IMR-90 (cell line): Measurements from ENCODE around the gene GHR. TPM values are rescaled to one million over a fixed set of nuclear protein-coding genes. Genes with fewer than 3 reads are reported as not detected.

Experiments
- ATAC-seq: fragments of 200-7000 bp; cut with Tn5 transposase; 2 replicates; pipeline ENCODE4 v1.9.1; 2020; ENCODE audit warnings: low read depth, mild to moderate bottlenecking, moderate library complexity
- BruUV-seq: library from RNA; stranded (reverse); fragments of 400-500 nt; replicated peaks from 2 replicates; lab custom pipeline; 2021; lab: Mats Ljungman, UMichigan
- CTCF ChIA-PET: fragments of 300-600 bp; formaldehyde crosslinking; extraction: SDS; loops from one replicate; lab custom pipeline; 2021; ENCODE audit warnings: antibody characterized with exemption; lab: Yijun Ruan, JAX
- POLR2A ChIA-PET: fragments of 300-600 bp; sonication (Branson Sonifier 250); formaldehyde crosslinking; loops from one replicate; lab custom pipeline; 2022; ENCODE audit warnings: antibody characterized with exemption; ENCODE audit not compliant: unreplicated experiment; lab: Charles Lee
- DNase-seq: peaks from one replicate; pipeline ENCODE4 v3.0.0; 2013
- H2AFZ ChIP-seq: replicated peaks from 2 replicates; pipeline ENCODE3; 2013; ENCODE audit warnings: low read length, mild to moderate bottlenecking; ENCODE audit not compliant: poor library complexity
- H2AK5ac ChIP-seq: 2 replicates; pipeline ENCODE4 v1.6.1; 2013; ENCODE audit warnings: low read depth, low read length, inconsistent platforms
- H2AK9ac ChIP-seq: replicated peaks from 2 replicates; pipeline ENCODE3; 2013; ENCODE audit warnings: mild to moderate bottlenecking, low read depth, low read length, moderate library complexity; ENCODE audit not compliant: poor library complexity
- H2BK120ac ChIP-seq: 2 replicates; pipeline ENCODE4 v1.6.1; 2013; ENCODE audit warnings: low read depth, low read length, inconsistent platforms
- H2BK15ac ChIP-seq: 3 replicates; pipeline ENCODE4 v1.6.1; 2013; ENCODE audit warnings: low read depth, low read length, inconsistent platforms
- H2BK20ac ChIP-seq: 2 replicates; pipeline ENCODE4 v1.6.1; 2013; ENCODE audit warnings: low read depth, mild to moderate bottlenecking, inconsistent platforms, low read length, moderate library complexity
- H2BK5ac ChIP-seq: 2 replicates; pipeline ENCODE4 v1.6.1; 2013; ENCODE audit warnings: mild to moderate bottlenecking, low read depth, low read length, inconsistent platforms; ENCODE audit not compliant: poor library complexity, severe bottlenecking
- H3K14ac ChIP-seq: replicated peaks from 2 replicates; pipeline ENCODE4 v1.6.1; 2013; ENCODE audit warnings: low read depth, low read length, inconsistent platforms
- H3K18ac ChIP-seq: 2 replicates; pipeline ENCODE4 v1.6.1; 2013; ENCODE audit warnings: low read depth, low read length, control low read depth
- H3K23ac ChIP-seq: 2 replicates; pipeline ENCODE4 v1.6.1; 2013; ENCODE audit warnings: low read depth, low read length, inconsistent platforms
- H3K27ac ChIP-seq: 2 replicates; pipeline ENCODE4 v1.5.1; 2013; ENCODE audit warnings: mild to moderate bottlenecking, control low read depth, low read length; ENCODE audit not compliant: insufficient read depth
- H3K27me3 ChIP-seq: 2 replicates; pipeline ENCODE4 v1.6.1; 2013; ENCODE audit warnings: low read length; ENCODE audit not compliant: control insufficient read depth, insufficient read depth
- H3K36me3 ChIP-seq: 2 replicates; pipeline ENCODE4 v1.6.1; 2013; ENCODE audit warnings: low read length, mixed read lengths; ENCODE audit not compliant: control insufficient read depth, insufficient read depth
- H3K4ac ChIP-seq: 2 replicates; pipeline ENCODE4 v1.6.1; 2013; ENCODE audit warnings: low read depth, low read length, inconsistent platforms
- H3K4me1 ChIP-seq: 2 replicates; pipeline ENCODE4 v1.6.1; 2013; ENCODE audit warnings: low read length, mixed read lengths; ENCODE audit not compliant: control insufficient read depth, insufficient read depth
- H3K4me2 ChIP-seq: 2 replicates; pipeline ENCODE4 v1.6.1; 2013; ENCODE audit warnings: low read depth, mild to moderate bottlenecking, control low read depth, low read length, moderate library complexity
- H3K4me3 ChIP-seq: 2 replicates; pipeline ENCODE4 v1.5.1; 2013; ENCODE audit warnings: low read depth, mild to moderate bottlenecking, control low read depth, low read length, moderate library complexity; ENCODE audit not compliant: insufficient read depth
- H3K56ac ChIP-seq: 2 replicates; pipeline ENCODE4 v1.6.1; 2013; ENCODE audit warnings: low read length, inconsistent platforms; ENCODE audit not compliant: insufficient read depth; ENCODE audit errors: extremely low read depth
- H3K79me1 ChIP-seq, 2 experiments: 2 replicates each; pipeline ENCODE4 v1.6.1; 2013; ENCODE audit warnings: low read length in 2 of 2, inconsistent platforms in 1 of 2, low read depth in 1 of 2
- H3K9ac ChIP-seq: 2 replicates; pipeline ENCODE4 v1.6.1; 2013; ENCODE audit warnings: low read depth, low read length, control low read depth
- H3K9me1 ChIP-seq: 2 replicates; pipeline ENCODE4 v1.6.1; 2013; ENCODE audit warnings: low read length, inconsistent platforms; ENCODE audit not compliant: insufficient read depth
- H3K9me3 ChIP-seq: 2 replicates; pipeline ENCODE4 v1.6.1; 2013; ENCODE audit warnings: low read length; ENCODE audit not compliant: control insufficient read depth, insufficient read depth
- H4K20me1 ChIP-seq: 2 replicates; pipeline ENCODE4 v1.6.1; 2013; ENCODE audit warnings: low read length, inconsistent platforms; ENCODE audit not compliant: insufficient read depth
- H4K5ac ChIP-seq: 2 replicates; pipeline ENCODE4 v1.6.1; 2013; ENCODE audit warnings: mild to moderate bottlenecking, low read depth, low read length, control low read depth
- H4K8ac ChIP-seq, 2 experiments: 2 replicates each; pipeline ENCODE4 v1.6.1; 2013; ENCODE audit warnings: low read depth in 2 of 2, low read length in 2 of 2, control low read depth in 1 of 2, inconsistent platforms in 1 of 2
- H4K91ac ChIP-seq: 2 replicates; pipeline ENCODE4 v1.6.1; 2013; ENCODE audit warnings: low read depth, low read length, inconsistent platforms; ENCODE audit not compliant: insufficient read depth
- BHLHE40 ChIP-seq: fragments of 150-350 bp; IDR thresholded peaks from 2 replicates; pipeline ENCODE4 v1.6.1; 2016; ENCODE audit warnings: mild to moderate bottlenecking, low read depth, low read length
- CEBPB ChIP-seq: IDR thresholded peaks from 2 replicates; pipeline ENCODE4 v1.6.1; 2012; ENCODE audit warnings: low read depth, low read length, improper control_type of control experiment
- CHD1 ChIP-seq: IDR thresholded peaks from 2 replicates; pipeline ENCODE4 v1.6.1; 2012; ENCODE audit warnings: low read depth, low read length, improper control_type of control experiment
- CTCF ChIP-seq: conservative IDR thresholded peaks from 2 replicates; pipeline ENCODE4 v1.5.1; 2012; ENCODE audit warnings: mild to moderate bottlenecking, low read depth, low read length, improper control_type of control experiment
- FOS ChIP-seq: fragments of 150-350 bp; IDR thresholded peaks from 2 replicates; pipeline ENCODE4 v1.6.1; 2016; ENCODE audit warnings: low read depth, low read length
- MAZ ChIP-seq: IDR thresholded peaks from 2 replicates; pipeline ENCODE4 v1.6.1; 2012; ENCODE audit warnings: low read depth, mild to moderate bottlenecking, low read length, improper control_type of control experiment, moderate library complexity, borderline replicate concordance
- MXI1 ChIP-seq: IDR thresholded peaks from 2 replicates; pipeline ENCODE4 v1.6.1; 2012; ENCODE audit warnings: low read depth, mild to moderate bottlenecking, low read length, moderate library complexity, borderline replicate concordance
- NFE2L2 ChIP-seq: fragments of 150-350 bp; IDR thresholded peaks from 2 replicates; pipeline ENCODE4 v1.6.1; 2016; ENCODE audit warnings: low read depth, mild to moderate bottlenecking, low read length
- POLR2A ChIP-seq: IDR thresholded peaks from 2 replicates; pipeline ENCODE4 v1.6.1; 2012; ENCODE audit warnings: mild to moderate bottlenecking, low read depth, low read length
- RAD21 ChIP-seq: IDR thresholded peaks from 2 replicates; pipeline ENCODE4 v1.6.1; 2012; ENCODE audit warnings: low read length, improper control_type of control experiment
- RCOR1 ChIP-seq: IDR thresholded peaks from 2 replicates; pipeline ENCODE4 v1.6.1; 2012; ENCODE audit warnings: mild to moderate bottlenecking, low read length, improper control_type of control experiment; ENCODE audit not compliant: insufficient replicate concordance
- RFX5 ChIP-seq: IDR thresholded peaks from 2 replicates; pipeline ENCODE4 v1.8.0; 2012; ENCODE audit warnings: low read depth, mild to moderate bottlenecking, low read length, moderate library complexity
- SMC3 ChIP-seq: fragments of 150-350 bp; IDR thresholded peaks from 2 replicates; pipeline ENCODE4 v1.6.1; 2016; ENCODE audit warnings: low read depth, mild to moderate bottlenecking, antibody characterized with exemption, low read length, moderate library complexity
- WGBS, 2 experiments: methylation state at CpG; one replicate each; pipeline versions ENCODE4 v1.1.5 to v1.1.7; 2013; ENCODE audit warnings: missing lambda C conversion rate in 2 of 2; ENCODE audit not compliant: insufficient read length in 1 of 2; ENCODE audit errors: extremely low coverage in 2 of 2; 5-methylcytosine and 5-hydroxymethylcytosine counted together
- dilution Hi-C: fragments of 300-500 bp; cut with HindIII; formaldehyde crosslinking; loops from one replicate; pipeline ENCODE4 v1.14.3; 2018; ENCODE audit warnings: low sequenced_read_pairs; ENCODE audit not compliant: unreplicated experiment
- in situ Hi-C: fragments of 300-500 bp; cut with MboI; formaldehyde crosslinking; loops from 3 replicates; pipeline ENCODE4 v1.14.3; 2019; ENCODE audit warnings: low sequenced_read_pairs, inconsistent platforms, mixed read lengths
- intact Hi-C: fragments of 100-400 bp; cut with micrococcal nuclease; formaldehyde crosslinking; loops from 2 replicates; pipeline ENCODE4 v1.10.0; 2022
- polyA plus RNA-seq, 3 experiments: library from polyadenylated mRNA; depleted of rRNA; stranded (reverse); fragments of >200 nt; gene quantifications; 2 replicates each; pipeline ENCODE4 v1.2.3, GENCODE V29; 2012; ENCODE audit warnings: low replicate concordance in 1 of 3
- total RNA-seq: library from RNA; depleted of rRNA; stranded (reverse); fragments of >200 nt; gene quantifications from 2 replicates; pipeline ENCODE4 v1.2.3, GENCODE V29; 2012
- TF ChIP-seq, protein P1 (sequence below): fragments of 150-350 bp; IDR thresholded peaks from 2 replicates; pipeline ENCODE4 v1.6.1; 2016; ENCODE audit warnings: low read depth, mild to moderate bottlenecking, low read length, moderate library complexity, borderline replicate concordance
- TF ChIP-seq, protein P2 (sequence below): fragments of 150-350 bp; IDR thresholded peaks from 2 replicates; pipeline ENCODE4 v1.6.1; 2017; ENCODE audit warnings: mild to moderate bottlenecking, antibody characterized with exemption, low read length, low read depth

Gene GHR
- total and polyA plus RNA-seq, 2 of the 4 experiments (the other 2 are of a cell fraction): 0.36 to 1.1 TPM

- CTCF ChIA-PET: interaction anchor here (0.6 to 0.7 kb wide), 2 partner anchors 10 to 176 kb away, joined by 3 to 6 read pairs; no protein-coding TSS in a partner anchor
- 100% methylated on average over 2 of the region's 7 CpGs; no CpG with 5 or more reads in 1 of the 2 experiments for WGBS, 2 experiments
- no peak overlapping the region for H2AK5ac ChIP-seq
- no peak overlapping the region for H2BK15ac ChIP-seq
- dilution Hi-C loops (no loop called here), intact Hi-C loops (loop anchor here (2.0 to 5.0 kb wide), 2 partner anchors 305 to 725 kb away; no protein-coding TSS in a partner anchor), in situ Hi-C loops (loop anchor here (25.0 kb wide), 1 partner anchor 720 kb away; the partner anchor contains the start of gene OXCT1)
- H3K27ac ChIP-seq: no peak overlapping the region
- TF ChIP-seq, protein P1, sequence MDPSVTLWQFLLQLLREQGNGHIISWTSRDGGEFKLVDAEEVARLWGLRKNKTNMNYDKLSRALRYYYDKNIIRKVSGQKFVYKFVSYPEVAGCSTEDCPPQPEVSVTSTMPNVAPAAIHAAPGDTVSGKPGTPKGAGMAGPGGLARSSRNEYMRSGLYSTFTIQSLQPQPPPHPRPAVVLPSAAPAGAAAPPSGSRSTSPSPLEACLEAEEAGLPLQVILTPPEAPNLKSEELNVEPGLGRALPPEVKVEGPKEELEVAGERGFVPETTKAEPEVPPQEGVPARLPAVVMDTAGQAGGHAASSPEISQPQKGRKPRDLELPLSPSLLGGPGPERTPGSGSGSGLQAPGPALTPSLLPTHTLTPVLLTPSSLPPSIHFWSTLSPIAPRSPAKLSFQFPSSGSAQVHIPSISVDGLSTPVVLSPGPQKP: no peak
- TF ChIP-seq RCOR1: no peak
- TF ChIP-seq FOS: no peak
- no peak for TF ChIP-seq CEBPB
- TF ChIP-seq CHD1: no peak
- TF ChIP-seq, protein P2, sequence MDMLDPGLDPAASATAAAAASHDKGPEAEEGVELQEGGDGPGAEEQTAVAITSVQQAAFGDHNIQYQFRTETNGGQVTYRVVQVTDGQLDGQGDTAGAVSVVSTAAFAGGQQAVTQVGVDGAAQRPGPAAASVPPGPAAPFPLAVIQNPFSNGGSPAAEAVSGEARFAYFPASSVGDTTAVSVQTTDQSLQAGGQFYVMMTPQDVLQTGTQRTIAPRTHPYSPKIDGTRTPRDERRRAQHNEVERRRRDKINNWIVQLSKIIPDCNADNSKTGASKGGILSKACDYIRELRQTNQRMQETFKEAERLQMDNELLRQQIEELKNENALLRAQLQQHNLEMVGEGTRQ: no peak
- TF ChIP-seq CTCF: no peak
- no peak for TF ChIP-seq POLR2A
- TF ChIP-seq MAZ: no peak
- no peak for TF ChIP-seq RAD21
- no peak for TF ChIP-seq NFE2L2
- TF ChIP-seq SMC3: no peak
- no peak for TF ChIP-seq BHLHE40
- no peak for TF ChIP-seq RFX5
- no peak for TF ChIP-seq MXI1
- H3K79me1 ChIP-seq: no peaks in the 10 kb centered on the region
- no peaks in the 10 kb centered on the region for H3K4me1 ChIP-seq
- no peak overlapping the region for H2AFZ ChIP-seq
- H3K9me3 ChIP-seq: no peaks in the 10 kb centered on the region
- POLR2A ChIA-PET: no interaction called here
- H4K91ac ChIP-seq: no peak overlapping the region
- H3K4me3 ChIP-seq: no peak overlapping the region
- H4K20me1 ChIP-seq: no peaks in the 10 kb centered on the region
- H4K5ac ChIP-seq: no peak overlapping the region
- H3K4ac ChIP-seq: no peak overlapping the region
- H3K9ac ChIP-seq: no peak overlapping the region
- no peaks in the 10 kb centered on the region for H3K27me3 ChIP-seq
- no peaks in the 10 kb centered on the region for H3K36me3 ChIP-seq
- H3K18ac ChIP-seq: no peak overlapping the region
- DNase-seq (no peak), ATAC-seq (no peak)
- BruUV-seq: no TSS peak
- no peak overlapping the region for H3K23ac ChIP-seq
- H4K8ac ChIP-seq: no peak overlapping the region
- H2AK9ac ChIP-seq: no peak overlapping the region
- no peak overlapping the region for H3K14ac ChIP-seq
- H2BK5ac ChIP-seq: no peak overlapping the region
- no peak overlapping the region for H2BK120ac ChIP-seq
- no peak overlapping the region for H3K56ac ChIP-seq
- H3K4me2 ChIP-seq: no peak overlapping the region
- H3K9me1 ChIP-seq: no peaks in the 10 kb centered on the region
- H2BK20ac ChIP-seq: no peak overlapping the region
Observed at GRCh38 chr5:42581845-42582244, 158.6 kb downstream of the GHR start.
